ENCODE measurements around the gene SRP54.
"Not testable (repeated sequence)": the region's sequence is repeated elsewhere in the genome, so short reads cannot be mapped to it uniquely, and the experiment has no call there.

Gene SRP54

GRCh38 chr14:34983786-34984185, 994 bp downstream of the SRP54 start:
- DNase-seq (ENCODE audit: low spot score) = no peak

GRCh38 chr14:34985740-34986139, 2.9 kb downstream of the SRP54 start:
- DNase-seq (ENCODE audit: low spot score) = no peak

- no peak for DNase-seq (ENCODE audit: low spot score)
These were observed 4.4 kb downstream of the SRP54 start for GRCh38 chr14:34987180-34987579.

GRCh38 chr14:34989762-34990161, 7.0 kb downstream of the SRP54 start:
- no peak for DNase-seq (ENCODE audit: low spot score)

- DNase-seq (ENCODE audit: low spot score) = no peak
These were observed 10.6 kb downstream of the SRP54 start for GRCh38 chr14:34993426-34993825.

- no peak for DNase-seq (ENCODE audit: low spot score)
These were observed 11.9 kb downstream of the SRP54 start for GRCh38 chr14:34994668-34995067.

GRCh38 chr14:34997762-34998161, 15.0 kb downstream of the SRP54 start:
- DNase-seq (ENCODE audit: low spot score) = no peak

- DNase-seq (ENCODE audit: low spot score) = no peak
These were observed 16.7 kb downstream of the SRP54 start for GRCh38 chr14:34999500-34999899.

GRCh38 chr14:35001621-35002020, 18.8 kb downstream of the SRP54 start:
- no peak for DNase-seq (ENCODE audit: low spot score)

- DNase-seq (ENCODE audit: low spot score) = no peak
These were observed 22.0 kb downstream of the SRP54 start for GRCh38 chr14:35004839-35005238.

- no peak for DNase-seq (ENCODE audit: low spot score)
These were observed 33.8 kb downstream of the SRP54 start for GRCh38 chr14:35016568-35016967.

- DNase-seq (ENCODE audit: low spot score) = no peak
These were observed 37.9 kb downstream of the SRP54 start for GRCh38 chr14:35020713-35021112.

- DNase-seq (ENCODE audit: low spot score) = no peak
These were observed 45.6 kb downstream of the SRP54 start for GRCh38 chr14:35028435-35028834.

GRCh38 chr14:35032562-35032961, 49.8 kb downstream of the SRP54 start:
- DNase-seq (ENCODE audit: low spot score) = no peak

GRCh38 chr14:35034440-35034833, 51.6 kb downstream of the SRP54 start:
- DNase-seq (ENCODE audit: low spot score) = no peak

- DNase-seq (ENCODE audit: low spot score) = not testable (repeated sequence)
These were observed 52.3 kb downstream of the SRP54 start for GRCh38 chr14:35034944-35035554.

- not testable (repeated sequence) for DNase-seq (ENCODE audit: low spot score)
These were observed 55.5 kb downstream of the SRP54 start for GRCh38 chr14:35038312-35038711.

GRCh38 chr14:35042632-35043031, 59.8 kb downstream of the SRP54 start:
- no peak for DNase-seq (ENCODE audit: low spot score)

GRCh38 chr14:35043046-35043445, 60.3 kb downstream of the SRP54 start:
- DNase-seq (ENCODE audit: low spot score) = no peak

GRCh38 chr14:35044939-35045797, 62.4 kb downstream of the SRP54 start:
- DNase-seq (ENCODE audit: low spot score) = no peak

GRCh38 chr14:35045798-35046047, 62.9 kb downstream of the SRP54 start:
- DNase-seq (ENCODE audit: low spot score) = no peak

- DNase-seq (ENCODE audit: low spot score) = peak; percentile 88
These were observed 63.4 kb downstream of the SRP54 start, which contains the start of gene FAM177A1 for GRCh38 chr14:35046048-35046750. Gene FAM177A1 (plus strand): TSS chr14:35046272. CDS start chr14:35046464, 192 bp downstream.

All from HuH-7 (cell line).